GM23248 (cell line): ENCODE data around the gene ARHGEF12. TPM values are rescaled to one million over a fixed set of nuclear protein-coding genes. Genes with fewer than 3 reads are reported as not detected.

Experiments
- DNase-seq: peaks from one replicate; pipeline ENCODE4 v3.0.0-alpha.2; 2015
- H2AFZ ChIP-seq: fragments of 200-600 bp; sonication (generic); 2 replicates; pipeline ENCODE4 v1.6.1; 2016; ENCODE audit warnings: antibody characterized with exemption
- H3F3A ChIP-seq: fragments of 200-600 bp; sonication (generic); 2 replicates; pipeline ENCODE4 v1.6.1; 2016; ENCODE audit warnings: mild to moderate bottlenecking, antibody characterized with exemption, mixed run types; ENCODE audit not compliant: insufficient read depth
- H3K27ac ChIP-seq: fragments of 200-600 bp; sonication (generic); 2 replicates; pipeline ENCODE4 v1.5.1; 2016; ENCODE audit warnings: mild to moderate bottlenecking
- H3K27me3 ChIP-seq: fragments of 200-600 bp; sonication (generic); replicated peaks from 2 replicates; pipeline ENCODE4 v1.6.1; 2016; ENCODE audit warnings: mild to moderate bottlenecking; ENCODE audit not compliant: insufficient read depth
- H3K36me3 ChIP-seq: fragments of 200-600 bp; sonication (generic); 2 replicates; pipeline ENCODE4 v1.6.1; 2016; ENCODE audit warnings: low read depth, mild to moderate bottlenecking
- H3K4me1 ChIP-seq: fragments of 200-600 bp; sonication (generic); 2 replicates; pipeline ENCODE4 v1.6.1; 2016; ENCODE audit warnings: mild to moderate bottlenecking; ENCODE audit not compliant: insufficient read depth
- H3K4me2 ChIP-seq: fragments of 200-600 bp; sonication (generic); one replicate; pipeline ENCODE4 v1.6.1; 2016; ENCODE audit warnings: mild to moderate bottlenecking; ENCODE audit not compliant: unreplicated experiment
- H3K4me3 ChIP-seq: fragments of 200-600 bp; sonication (generic); 2 replicates; pipeline ENCODE4 v1.5.1; 2016; ENCODE audit warnings: mild to moderate bottlenecking
- H3K79me2 ChIP-seq: fragments of 200-600 bp; sonication (generic); 2 replicates; pipeline ENCODE4 v1.6.1; 2016; ENCODE audit warnings: mild to moderate bottlenecking; ENCODE audit not compliant: insufficient read depth
- H3K9ac ChIP-seq: fragments of 200-600 bp; sonication (generic); 2 replicates; pipeline ENCODE4 v1.6.1; 2016; ENCODE audit warnings: mild to moderate bottlenecking
- H3K9me2 ChIP-seq: fragments of 200-600 bp; sonication (generic); 2 replicates; pipeline ENCODE4 v1.6.1; 2016; ENCODE audit warnings: mixed run types, mild to moderate bottlenecking, moderate library complexity; ENCODE audit not compliant: insufficient read depth
- H3K9me3 ChIP-seq: fragments of 200-600 bp; sonication (generic); one replicate; pipeline ENCODE4 v1.6.1; 2017; ENCODE audit warnings: low read depth
- H4K20me1 ChIP-seq: fragments of 200-600 bp; sonication (generic); 2 replicates; pipeline ENCODE4 v1.6.0; 2016; ENCODE audit not compliant: insufficient read depth
- EZH2 ChIP-seq: fragments of 200-600 bp; sonication (generic); IDR thresholded peaks from 2 replicates; pipeline ENCODE4 v1.6.1; 2018; ENCODE audit warnings: antibody characterized with exemption, mild to moderate bottlenecking; ENCODE audit not compliant: insufficient read depth, poor library complexity, severe bottlenecking
- EZH2phosphoT487 ChIP-seq: fragments of 200-600 bp; sonication (generic); IDR thresholded peaks from 2 replicates; pipeline ENCODE4 v1.6.1; 2018; ENCODE audit warnings: antibody characterized with exemption, moderate library complexity, mild to moderate bottlenecking, low read depth; ENCODE audit not compliant: insufficient read depth
- WGBS, 2 experiments: methylation state at CpG; one replicate each; pipeline ENCODE4 v1.1.6; 2015 to 2017; ENCODE audit warnings: low lambda C conversion rate in 2 of 2, low coverage in 1 of 2; ENCODE audit errors: missing lambda C conversion rate in 2 of 2; 5-methylcytosine and 5-hydroxymethylcytosine counted together
- in situ Hi-C: fragments of 300-500 bp; cut with MboI; formaldehyde crosslinking; loops from 2 replicates; pipeline ENCODE4 v1.15.0; 2020
- polyA plus RNA-seq: library from polyadenylated mRNA; unstranded; fragments of >200 nt; fragmentation: Nextera tagmentation; extraction: Ambion mirVana; gene quantifications from 2 replicates; pipeline ENCODE4 v1.2.1, GENCODE V29; 2016
- total RNA-seq: library from RNA; depleted of rRNA; stranded (reverse); fragments of >200 nt; shearing (Covaris generic); gene quantifications from 2 replicates; pipeline ENCODE4 v1.2.3, GENCODE V29; 2014

The ARHGEF12 gene
- total and polyA plus RNA-seq, 2 experiments from 2014 or later, result 20.4 to 52.7 TPM

DNA sequence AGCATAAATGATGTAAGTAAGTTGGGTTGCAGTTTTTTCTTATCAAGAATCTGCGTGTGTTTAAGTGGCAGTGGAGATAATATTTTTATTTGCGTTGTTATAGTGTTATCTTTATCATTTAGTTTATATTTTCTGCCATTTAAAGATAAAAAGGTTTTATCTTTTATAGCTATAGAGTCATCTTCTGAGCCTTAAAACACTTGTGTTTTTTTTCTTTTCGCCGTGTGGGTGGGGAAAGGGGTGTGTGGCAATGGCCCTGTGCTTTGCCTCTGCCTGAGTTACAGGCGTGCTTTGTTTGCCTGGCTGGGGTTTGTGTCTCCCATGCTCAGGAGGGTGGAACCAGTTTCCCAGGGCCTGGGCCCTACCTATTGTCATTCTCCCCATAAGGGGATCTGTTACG, 16.2 kb downstream of the ARHGEF12 start:
- H3K4me3 ChIP-seq, result no peak overlapping the region
- no peak overlapping the region for H3K4me2 ChIP-seq
- H3K27ac ChIP-seq, result no peak overlapping the region
- H3K9ac ChIP-seq, result no peak overlapping the region
- no peaks in the 10 kb centered on the region for H3K27me3 ChIP-seq
- H3K9me3 ChIP-seq, result no peaks in the 10 kb centered on the region
- H3K9me2 ChIP-seq, result no peaks in the 10 kb centered on the region
- peaks cover 98% of the 10 kb centered on the region for H3K79me2 ChIP-seq
- no peaks in the 10 kb centered on the region for H3K36me3 ChIP-seq
- in situ Hi-C loops, result no loop called here
- 79 to 81% methylated on average over 6 of the region's 6 CpGs for WGBS, 2 experiments
- TF ChIP-seq EZH2phosphoT487 (no peak), EZH2 (no peak)
- peaks cover 3% of the 10 kb centered on the region for H3K4me1 ChIP-seq
- no peak overlapping the region for H2AFZ ChIP-seq
- DNase-seq, result no peak
- peaks cover 38% of the 10 kb centered on the region; the same call in 1 of the 2 replicates for H4K20me1 ChIP-seq
- H3F3A ChIP-seq, result 0 out of 2 replicates have a peak, but pooled peaks cover 2% of the 10 kb centered on the region

DNA sequence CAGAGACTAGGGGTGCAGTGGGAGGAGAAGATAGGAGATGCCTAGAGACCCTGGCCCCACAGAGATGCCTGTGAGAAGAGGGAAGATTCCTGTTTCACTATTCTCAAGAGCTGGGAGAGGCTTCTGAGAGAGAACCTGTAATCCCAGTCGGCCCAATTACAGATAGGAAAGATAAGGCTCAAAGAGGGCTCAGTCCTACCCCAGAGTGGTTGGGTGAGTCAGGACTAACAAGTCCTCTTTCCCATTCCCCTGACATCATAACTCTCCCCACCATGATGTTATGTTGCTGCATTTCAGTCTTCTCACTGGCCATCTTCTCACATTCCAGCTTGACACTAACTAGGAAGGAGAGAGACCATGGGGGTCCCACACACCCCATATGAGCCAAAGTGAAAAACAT, 17.9 kb downstream of the ARHGEF12 start:
- H3K27me3 ChIP-seq, result no peaks in the 10 kb centered on the region
- no peak overlapping the region for H2AFZ ChIP-seq
- peaks cover 43% of the 10 kb centered on the region; the same call in 1 of the 2 replicates for H4K20me1 ChIP-seq
- no peaks in the 10 kb centered on the region for H3K9me2 ChIP-seq
- no peak overlapping the region for H3K4me3 ChIP-seq
- in situ Hi-C loops, result no loop called here
- no peaks in the 10 kb centered on the region for H3K9me3 ChIP-seq
- 31 to 50% methylated on average over 1 of the region's 1 CpG for WGBS, 2 experiments
- H3K9ac ChIP-seq, result no peak overlapping the region
- DNase-seq, result no peak
- H3K4me2 ChIP-seq, result no peak overlapping the region
- 0 out of 2 replicates have a peak, but pooled peaks cover 2% of the 10 kb centered on the region for H3F3A ChIP-seq
- no peaks in the 10 kb centered on the region; the same call in 1 of the 2 replicates for H3K4me1 ChIP-seq
- no peak for TF ChIP-seq EZH2
- no peak for TF ChIP-seq EZH2phosphoT487
- H3K79me2 ChIP-seq, result peaks cover 98% of the 10 kb centered on the region
- no peaks in the 10 kb centered on the region for H3K36me3 ChIP-seq
- H3K27ac ChIP-seq, result no peak overlapping the region

DNA sequence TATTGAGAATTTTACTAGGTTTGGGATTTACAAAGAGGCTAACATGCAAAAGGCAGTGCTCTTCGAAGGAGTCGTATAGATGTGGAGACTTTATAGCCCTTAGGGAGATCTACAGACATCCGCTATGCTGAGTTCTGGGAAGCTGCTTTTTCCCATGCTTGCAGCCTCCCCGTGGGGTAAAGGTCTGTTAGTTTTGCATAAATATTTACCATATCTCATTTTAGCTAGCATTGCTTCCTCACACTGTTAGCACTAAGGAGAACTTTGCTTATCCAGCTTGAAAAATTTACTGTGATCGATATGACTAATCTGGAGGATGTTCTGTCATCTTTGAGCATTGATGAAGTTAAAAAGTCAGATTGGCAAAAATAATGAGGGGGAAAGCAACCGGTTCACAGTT, 18.6 kb downstream of the ARHGEF12 start:
- Histone ChIP-seq H3K9ac (no peak overlapping the region), H3F3A (0 out of 2 replicates have a peak, but pooled peaks cover 2% of the 10 kb centered on the region), H3K36me3 (no peaks in the 10 kb centered on the region), H3K79me2 (peaks cover 98% of the 10 kb centered on the region), H3K4me1 (no peaks in the 10 kb centered on the region; the same call in 1 of the 2 replicates), H2AFZ (no peak overlapping the region), H3K4me3 (no peak overlapping the region), H3K27me3 (no peaks in the 10 kb centered on the region), H3K9me3 (no peaks in the 10 kb centered on the region), H3K4me2 (no peak overlapping the region), H3K9me2 (no peaks in the 10 kb centered on the region), H4K20me1 (peaks cover 45% of the 10 kb centered on the region; the same call in 1 of the 2 replicates), H3K27ac (no peak overlapping the region)
- in situ Hi-C loops, result no loop called here
- DNase-seq, result no peak
- WGBS, 2 experiments, result 74 to 76% methylated on average over 6 of the region's 6 CpGs
- TF ChIP-seq EZH2, result no peak
- TF ChIP-seq EZH2phosphoT487, result no peak

DNA sequence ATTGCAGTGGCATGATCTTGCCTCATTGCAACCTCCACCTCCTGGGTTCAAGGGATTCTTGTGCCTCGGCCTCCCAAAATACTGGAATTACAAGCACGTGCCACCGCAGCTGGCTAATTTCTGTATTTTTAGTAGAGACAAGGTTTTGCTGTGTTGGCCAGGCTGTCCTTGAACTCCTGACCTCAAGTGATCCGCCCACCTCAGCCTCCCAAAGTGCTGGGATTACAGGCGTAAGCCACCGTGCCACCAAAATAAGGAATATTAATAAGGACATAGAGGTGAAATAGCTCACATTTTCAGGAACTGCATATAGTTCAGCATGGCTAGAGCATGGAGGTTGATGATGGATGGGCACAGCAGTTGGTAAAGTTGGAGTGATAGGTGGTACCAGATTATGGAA, 21.4 kb downstream of the ARHGEF12 start:
- Histone ChIP-seq H3K4me2 (no peak overlapping the region), H3K27ac (no peak overlapping the region), H4K20me1 (peaks cover 49% of the 10 kb centered on the region; the same call in 1 of the 2 replicates), H2AFZ (no peak overlapping the region), H3K36me3 (no peaks in the 10 kb centered on the region), H3K9ac (no peak overlapping the region), H3K9me2 (no peaks in the 10 kb centered on the region), H3F3A (no peaks in the 10 kb centered on the region), H3K4me1 (peaks cover 10% of the 10 kb centered on the region), H3K4me3 (no peak overlapping the region), H3K27me3 (no peaks in the 10 kb centered on the region), H3K9me3 (no peaks in the 10 kb centered on the region), H3K79me2 (peaks cover 100% of the 10 kb centered on the region)
- WGBS, 2 experiments, result 96 to 99% methylated on average over 6 of the region's 6 CpGs
- DNase-seq, result no peak
- no peak for TF ChIP-seq EZH2
- no peak for TF ChIP-seq EZH2phosphoT487
- in situ Hi-C loops, result no loop called here
